ENCODE results near the gene CORO2B.

Gene CORO2B

DNA sequence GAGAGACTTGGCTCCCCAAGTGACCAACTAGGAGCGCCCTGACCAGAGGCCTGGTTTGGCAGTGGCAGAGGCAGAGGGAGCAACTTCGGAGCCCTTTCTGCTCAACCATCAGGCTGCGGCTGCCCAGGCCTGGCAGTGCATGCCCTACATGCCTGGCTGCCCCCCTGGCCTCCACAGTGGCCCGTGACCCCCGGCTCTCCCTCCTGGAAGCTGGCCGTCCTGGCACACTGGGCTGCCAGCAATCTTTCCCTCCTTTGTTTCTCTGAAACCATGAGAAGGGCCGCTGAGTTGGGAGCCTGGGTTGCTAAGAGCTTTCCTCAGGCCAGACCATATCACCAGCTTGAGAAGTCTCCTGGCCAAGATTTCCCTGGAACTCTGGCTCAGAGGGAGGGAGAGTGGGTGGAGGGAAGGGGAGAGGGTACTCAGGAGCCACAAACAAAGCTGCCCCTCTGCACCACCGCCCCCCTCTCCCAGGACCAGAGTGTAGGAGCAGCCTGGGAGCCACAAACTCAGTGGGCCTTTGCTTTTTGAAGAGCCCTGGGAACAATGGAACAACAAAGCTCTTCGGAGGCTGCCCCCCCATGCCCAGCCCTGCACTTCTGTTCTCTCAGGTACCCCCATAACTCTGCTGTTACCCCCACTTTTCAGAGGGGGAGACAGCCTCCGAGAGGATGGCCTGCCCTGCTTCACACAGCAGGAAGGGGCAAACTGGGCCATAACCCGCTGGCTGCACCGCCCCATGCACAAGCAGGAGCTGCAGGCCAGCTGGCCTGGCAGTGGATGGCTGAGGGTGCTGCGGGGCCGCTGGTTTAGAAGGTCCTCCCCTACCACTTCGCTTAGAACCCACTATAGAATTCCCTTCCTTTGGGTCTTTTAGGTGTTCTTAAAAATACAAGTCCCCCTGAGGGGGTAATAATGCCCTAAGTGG is 11.3 kb downstream of the CORO2B start:
- DNase-seq: peak in 39 of 56 donors; percentile 27 to 78 (median 56)

- no peak for DNase-seq
Measured at GRCh38 chr15:68590721-68591389, 12.1 kb downstream of the CORO2B start.

- DNase-seq: no peak
Measured at GRCh38 chr15:68592054-68592453, 13.3 kb downstream of the CORO2B start.

GRCh38 chr15:68592544-68592943 is 13.8 kb downstream of the CORO2B start:
- DNase-seq: no peak

- DNase-seq: no peak
Measured at GRCh38 chr15:68593341-68593740, 14.5 kb downstream of the CORO2B start.

GRCh38 chr15:68593828-68594532 is 15.2 kb downstream of the CORO2B start:
- DNase-seq: no peak

GRCh38 chr15:68594533-68595259 is 15.9 kb downstream of the CORO2B start:
- no peak for DNase-seq

- DNase-seq: no peak
Measured at GRCh38 chr15:68595260-68595564, 16.4 kb downstream of the CORO2B start.

DNA sequence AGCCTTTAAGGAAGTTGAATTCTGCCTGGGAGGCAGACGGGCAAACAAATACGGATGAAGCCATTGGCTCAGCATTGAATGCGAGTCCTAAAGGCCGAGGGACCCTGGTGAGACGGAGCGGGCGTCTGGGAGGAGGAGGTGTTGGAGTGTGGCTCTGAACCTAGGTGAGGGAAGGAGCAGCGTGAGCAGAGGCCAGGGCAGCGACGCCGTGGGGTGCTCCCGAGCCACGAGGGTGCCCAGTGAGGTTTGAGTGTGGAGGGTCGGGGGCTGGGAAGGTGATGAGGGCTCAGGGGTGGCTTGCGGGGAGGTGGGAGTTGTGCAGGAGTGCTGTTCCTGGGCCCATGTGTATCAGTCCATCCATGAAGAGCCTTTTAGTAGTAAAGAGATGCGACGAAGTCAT is 17.0 kb downstream of the CORO2B start:
- no peak for DNase-seq

DNA sequence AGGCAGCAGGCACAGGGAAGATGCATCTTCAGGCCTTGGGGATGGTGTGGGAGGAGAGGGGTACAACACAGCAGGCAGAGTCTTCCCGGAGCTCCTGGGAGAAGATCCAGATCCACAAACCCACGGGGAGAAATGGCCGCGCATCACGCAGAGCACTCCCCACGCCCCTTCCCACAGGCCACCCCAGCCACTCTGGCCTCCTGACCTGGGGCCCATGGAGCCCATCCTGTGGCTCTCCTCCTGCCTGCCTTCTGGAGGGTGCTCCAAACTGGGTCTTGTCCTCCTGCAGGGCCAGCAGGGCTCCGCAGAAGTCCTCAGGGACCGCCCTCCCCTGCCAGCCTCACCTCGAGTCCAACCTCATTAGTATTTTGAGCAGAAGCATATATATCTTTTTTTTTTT is 17.9 kb downstream of the CORO2B start:
- DNase-seq: no peak

DNA sequence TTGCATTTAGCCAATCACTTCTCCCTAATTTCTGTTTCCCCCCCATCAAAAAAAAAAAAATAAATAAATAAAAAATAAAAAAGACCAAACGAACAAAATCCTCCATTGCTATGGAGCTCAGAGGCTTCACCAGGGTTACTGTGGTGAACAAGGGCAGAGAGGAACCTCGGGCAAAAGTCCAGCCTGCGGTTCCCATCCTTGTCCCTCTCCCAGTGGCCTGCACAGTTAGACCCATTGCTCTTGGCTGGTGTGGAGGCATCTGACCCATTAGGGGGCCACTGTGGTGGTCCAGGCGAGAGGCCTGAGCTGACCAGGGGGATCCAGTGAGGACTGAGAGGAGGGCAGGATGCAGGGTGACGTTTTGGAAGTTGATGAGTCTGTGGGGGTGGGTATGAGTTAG is 18.8 kb downstream of the CORO2B start:
- no peak for DNase-seq

- DNase-seq: no peak
Measured at GRCh38 chr15:68598171-68599152, 19.7 kb downstream of the CORO2B start.

GRCh38 chr15:68599153-68599545 is 20.4 kb downstream of the CORO2B start:
- no peak for DNase-seq

GRCh38 chr15:68599560-68600071 is 20.8 kb downstream of the CORO2B start:
- peak in 25 of 56 donors; percentile 24 to 81 (median 53) for DNase-seq

- DNase-seq: no peak
Measured at GRCh38 chr15:68601206-68602197, 22.7 kb downstream of the CORO2B start.

GRCh38 chr15:68602459-68603215 is 23.8 kb downstream of the CORO2B start:
- DNase-seq: peak in 7 of 56 donors; percentile 22 to 50 (median 36)

GRCh38 chr15:68603216-68603595 is 24.4 kb downstream of the CORO2B start:
- no peak for DNase-seq

- DNase-seq: no peak
Measured at GRCh38 chr15:68603951-68604350, 25.2 kb downstream of the CORO2B start.
